Activated CD8-positive, alpha-beta memory T cell treated with anti-CD3 and anti-CD28 coated beads for 36 hours (primary cell): Measurements from ENCODE around the gene TMEM151B. TPM values are rescaled to one million over a fixed set of nuclear protein-coding genes. Genes with fewer than 3 reads are reported as not detected.
"Not testable (repeated sequence)": the region's sequence is repeated elsewhere in the genome, so short reads cannot be mapped to it uniquely, and the experiment has no call there.

Source experiments
- CTCF ChIA-PET: fragments of 350-600 bp; sonication (Branson Sonifier 250); formaldehyde crosslinking; loops from one replicate; lab custom pipeline; 2021; ENCODE audit warnings: antibody characterized with exemption; lab: Charles Lee
- POLR2A ChIA-PET: fragments of 350-600 bp; sonication (Branson Sonifier 250); formaldehyde crosslinking; loops from one replicate; lab custom pipeline; 2021; ENCODE audit warnings: antibody characterized with exemption; lab: Charles Lee
- total RNA-seq, 2 experiments: library from RNA; stranded (reverse); gene quantifications; one replicate each; pipeline ENCODE4 v1.2.3, GENCODE V29; 2021

The TMEM151B gene
- total RNA-seq, 2 experiments from 2014 or later, result not detected

- POLR2A ChIA-PET, result no interaction called here
- CTCF ChIA-PET, result interaction anchor here (0.6 to 0.7 kb wide), 2 partner anchors 79 to 500 kb away, joined by 3 to 5 read pairs; no protein-coding TSS in a partner anchor
These were observed 79.8 kb downstream of the TMEM151B start for GRCh38 chr6:44349904-44350649.

GRCh38 chr6:44350650-44350994 lies 80.4 kb downstream of the TMEM151B start:
- CTCF ChIA-PET, result interaction anchor here (0.6 to 0.7 kb wide), 2 partner anchors 80 to 500 kb away, joined by 3 to 5 read pairs; no protein-coding TSS in a partner anchor

GRCh38 chr6:44352259-44352658 lies 82.0 kb downstream of the TMEM151B start:
- ChIA-PET CTCF (no interaction called here), POLR2A (no interaction called here)

More at GRCh38 chr6:44350650-44350994, 80.4 kb downstream of the TMEM151B start:
- POLR2A ChIA-PET, result not testable (repeated sequence)

- POLR2A ChIA-PET, result no interaction called here
- CTCF ChIA-PET, result interaction anchor here (0.6 to 0.7 kb wide), 2 partner anchors 18 to 627 kb away, joined by 5 read pairs; no protein-coding TSS in a partner anchor
These were observed 83.1 kb downstream of the TMEM151B start for GRCh38 chr6:44353336-44353735.

- CTCF ChIA-PET, result no interaction called here
These were observed 85.4 kb downstream of the TMEM151B start for GRCh38 chr6:44355640-44356039.

GRCh38 chr6:44356487-44356886 lies 86.2 kb downstream of the TMEM151B start:
- CTCF ChIA-PET, result no interaction called here
- POLR2A ChIA-PET, result no interaction called here

More at GRCh38 chr6:44355640-44356039, 85.4 kb downstream of the TMEM151B start:
- POLR2A ChIA-PET, result no interaction called here

Other genes starting within 250 kb of the TMEM151B start
- 10 to 100 TPM; 53.1 to 54.5 TPM for gene MRPL14, start 143.0 kb upstream of the TMEM151B start, total RNA-seq
- 10 to 100 TPM; 16.0 to 17.8 TPM for gene TMEM63B, start 142.9 kb upstream of the TMEM151B start, total RNA-seq
- gene CAPN11, start 111.6 kb upstream of the TMEM151B start, total RNA-seq, result not detected
- gene MYMX, start 53.5 kb upstream of the TMEM151B start, total RNA-seq, result not detected
- gene SLC29A1, start 46.9 kb upstream of the TMEM151B start, total RNA-seq, result 100 to 1,000 TPM; 116 TPM
- 1,000 to 10,000 TPM; 2,366 to 2,390 TPM for gene HSP90AB1, start 23.3 kb upstream of the TMEM151B start, total RNA-seq
- gene SLC35B2, start 12.9 kb upstream of the TMEM151B start, total RNA-seq, result 10 to 100 TPM; 32.5 to 32.6 TPM
- gene NFKBIE, start 4.9 kb upstream of the TMEM151B start, total RNA-seq, result 10 to 100 TPM; 27.8 to 28.7 TPM
- 10 to 100 TPM; 24.5 to 24.9 TPM for gene AARS2, start 42.9 kb downstream of the TMEM151B start, total RNA-seq
- not detected for gene SPATS1, start 72.2 kb downstream of the TMEM151B start, total RNA-seq
- 10 to 100 TPM; 28.2 to 28.5 TPM for gene CDC5L, start 117.3 kb downstream of the TMEM151B start, total RNA-seq